Adrenal gland (tissue), 5 donors: ENCODE data around the gene MRPL32.

Experiments
- CTCF ChIP-seq, 6 experiments: fragments of 450-650 bp in 4 of 6; fragments of 200-600 bp in 2 of 6; sonication (generic) in 1 of 6; IDR thresholded peaks; 1 replicate in 5 of 6; 2 replicates in 1 of 6; pipeline versions ENCODE4 v1.5.1 to v1.8.0; 2016 to 2021; ENCODE audit warnings: antibody characterized with exemption in 6 of 6, mild to moderate bottlenecking in 2 of 6, moderate library complexity in 1 of 6
- POLR2A ChIP-seq, 2 donors: fragments of 450-650 bp; IDR thresholded peaks; one replicate each; pipeline ENCODE4 v1.6.1; 2017; ENCODE audit warnings: antibody characterized with exemption in 2 of 2, mild to moderate bottlenecking in 2 of 2, moderate library complexity in 1 of 2
- donor health status: DM: no; HTN: no; CAD: no.

GRCh38 chr7:42913591-42913990 lies 18.6 kb upstream of the MRPL32 start:
- TF ChIP-seq CTCF (IDR thresholded peaks at IDR 0.05) (no peak), POLR2A (IDR thresholded peaks at IDR 0.05) (no peak)
